ENCODE data around the gene HERC5.

Gene HERC5

DNA sequence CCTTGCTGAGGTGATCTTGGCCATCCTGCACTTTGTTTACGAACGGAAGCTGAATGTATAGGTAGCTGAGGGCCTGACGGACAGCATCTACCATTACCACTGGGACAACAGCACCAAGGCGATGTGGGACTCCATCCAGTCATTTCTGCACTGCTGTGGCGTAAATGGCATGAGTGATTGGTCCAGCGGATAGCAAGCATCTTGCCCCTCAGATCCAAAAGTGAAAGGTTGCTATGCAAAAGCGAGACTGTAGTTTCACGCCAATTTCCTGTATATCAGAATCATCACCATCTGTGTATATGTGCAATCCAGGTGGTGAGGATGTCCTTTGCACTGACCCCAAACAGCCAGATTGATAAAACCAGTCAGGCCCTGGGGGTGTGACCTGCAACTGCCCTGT, 70.9 kb downstream of the HERC5 start:
- TF ChIP-seq, protein P1, sequence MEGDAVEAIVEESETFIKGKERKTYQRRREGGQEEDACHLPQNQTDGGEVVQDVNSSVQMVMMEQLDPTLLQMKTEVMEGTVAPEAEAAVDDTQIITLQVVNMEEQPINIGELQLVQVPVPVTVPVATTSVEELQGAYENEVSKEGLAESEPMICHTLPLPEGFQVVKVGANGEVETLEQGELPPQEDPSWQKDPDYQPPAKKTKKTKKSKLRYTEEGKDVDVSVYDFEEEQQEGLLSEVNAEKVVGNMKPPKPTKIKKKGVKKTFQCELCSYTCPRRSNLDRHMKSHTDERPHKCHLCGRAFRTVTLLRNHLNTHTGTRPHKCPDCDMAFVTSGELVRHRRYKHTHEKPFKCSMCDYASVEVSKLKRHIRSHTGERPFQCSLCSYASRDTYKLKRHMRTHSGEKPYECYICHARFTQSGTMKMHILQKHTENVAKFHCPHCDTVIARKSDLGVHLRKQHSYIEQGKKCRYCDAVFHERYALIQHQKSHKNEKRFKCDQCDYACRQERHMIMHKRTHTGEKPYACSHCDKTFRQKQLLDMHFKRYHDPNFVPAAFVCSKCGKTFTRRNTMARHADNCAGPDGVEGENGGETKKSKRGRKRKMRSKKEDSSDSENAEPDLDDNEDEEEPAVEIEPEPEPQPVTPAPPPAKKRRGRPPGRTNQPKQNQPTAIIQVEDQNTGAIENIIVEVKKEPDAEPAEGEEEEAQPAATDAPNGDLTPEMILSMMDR (IDR thresholded peaks at IDR 0.05; ENCODE audit: low read depth, low read length): no peak
- H3K4me3 ChIP-seq (replicated peaks in 1 of 2; ENCODE audit: low read depth in 2 of 2, low read length in 2 of 2): no peak overlapping the region
- DNase-seq (ENCODE audit: low read depth in 2 of 2): no peak

DNA sequence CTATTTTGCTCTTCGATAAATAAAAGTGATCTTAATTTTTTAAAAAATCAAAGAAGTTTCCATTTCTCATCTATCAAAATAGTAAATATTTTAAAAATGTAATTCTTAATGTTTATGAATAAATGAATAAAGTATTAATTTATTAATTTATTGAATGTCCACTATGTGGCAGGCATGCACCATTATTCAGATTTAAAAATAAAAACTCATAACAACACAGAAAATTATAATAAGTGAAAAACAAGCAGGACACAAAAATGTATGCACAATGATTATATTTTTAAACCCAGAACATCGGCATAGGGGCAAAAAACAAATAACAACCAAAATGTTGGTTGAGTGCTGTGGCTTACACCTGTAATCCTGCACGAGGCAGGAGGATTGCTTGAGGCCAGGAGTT, 71.9 kb downstream of the HERC5 start:
- DNase-seq (ENCODE audit: low read depth in 2 of 2): peak; percentile 20 to 46
- H3K4me3 ChIP-seq (replicated peaks in 1 of 2; ENCODE audit: low read depth in 2 of 2, low read length in 2 of 2): no peak overlapping the region
- TF ChIP-seq, protein P1 (IDR thresholded peaks at IDR 0.05; ENCODE audit: low read depth, low read length): peak; percentile 3

DNA sequence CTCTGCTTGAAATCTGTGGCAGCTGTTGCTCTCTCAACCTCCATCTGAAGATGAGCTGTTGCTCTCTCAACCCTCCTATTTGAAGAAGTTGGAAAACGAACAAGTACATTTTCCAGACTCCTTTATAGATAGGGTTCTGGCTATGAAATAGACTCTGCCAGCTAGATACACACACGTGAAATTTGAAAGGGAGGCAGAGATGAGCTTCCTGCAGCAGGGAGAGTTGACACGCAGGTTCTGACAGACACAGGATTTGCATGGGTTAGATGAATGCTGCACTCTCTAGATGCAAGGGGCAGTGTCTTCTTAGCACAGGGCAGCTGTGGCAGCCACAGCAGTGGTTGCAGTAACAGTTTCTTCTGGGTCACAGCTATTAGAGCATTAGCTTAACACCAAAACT, 74.6 kb downstream of the HERC5 start:
- TF ChIP-seq, protein P1 (IDR thresholded peaks at IDR 0.05; ENCODE audit: low read depth, low read length): no peak
- no peak for DNase-seq (ENCODE audit: low read depth in 2 of 2)
- no peak overlapping the region for H3K4me3 ChIP-seq (replicated peaks in 1 of 2; ENCODE audit: low read depth in 2 of 2, low read length in 2 of 2)

DNA sequence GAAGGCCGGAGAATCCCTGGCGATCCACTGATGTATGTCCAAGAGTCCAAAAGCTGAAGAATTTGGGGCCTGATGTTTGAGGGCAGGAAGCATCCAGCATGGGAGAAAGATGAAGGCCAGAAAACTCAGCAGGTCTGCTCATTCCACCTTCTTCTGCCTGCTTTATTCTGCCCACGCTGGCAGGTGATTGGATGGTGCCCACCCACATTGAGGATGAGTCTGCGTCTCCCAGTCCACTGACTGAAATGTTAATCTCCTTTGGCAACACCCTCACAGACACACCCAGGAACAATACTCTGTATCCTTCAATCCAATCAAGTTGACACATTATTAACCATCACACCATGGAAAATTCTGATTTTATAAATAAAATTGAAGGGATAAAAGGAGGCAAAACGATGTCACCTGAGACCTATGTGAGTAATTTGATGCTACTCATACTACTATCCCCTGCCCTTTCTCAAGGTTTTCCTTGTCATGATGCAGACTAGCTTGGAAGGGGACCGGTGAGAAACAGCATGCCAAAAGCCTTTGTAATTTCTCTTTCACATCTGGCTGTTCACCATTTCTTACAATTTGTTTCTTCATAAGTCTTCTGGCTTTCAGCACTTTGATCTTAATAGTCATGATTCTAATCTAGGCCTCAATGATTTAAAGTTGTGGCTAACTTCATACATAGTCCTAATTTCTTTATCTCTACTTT, 76.3 kb downstream of the HERC5 start:
- TF ChIP-seq, protein P1 (IDR thresholded peaks at IDR 0.05; ENCODE audit: low read depth, low read length): no peak
- H3K4me3 ChIP-seq (replicated peaks in 1 of 2; ENCODE audit: low read depth in 2 of 2, low read length in 2 of 2): no peak overlapping the region
- DNase-seq (ENCODE audit: low read depth in 2 of 2): peak; percentile 8 to 79

DNA sequence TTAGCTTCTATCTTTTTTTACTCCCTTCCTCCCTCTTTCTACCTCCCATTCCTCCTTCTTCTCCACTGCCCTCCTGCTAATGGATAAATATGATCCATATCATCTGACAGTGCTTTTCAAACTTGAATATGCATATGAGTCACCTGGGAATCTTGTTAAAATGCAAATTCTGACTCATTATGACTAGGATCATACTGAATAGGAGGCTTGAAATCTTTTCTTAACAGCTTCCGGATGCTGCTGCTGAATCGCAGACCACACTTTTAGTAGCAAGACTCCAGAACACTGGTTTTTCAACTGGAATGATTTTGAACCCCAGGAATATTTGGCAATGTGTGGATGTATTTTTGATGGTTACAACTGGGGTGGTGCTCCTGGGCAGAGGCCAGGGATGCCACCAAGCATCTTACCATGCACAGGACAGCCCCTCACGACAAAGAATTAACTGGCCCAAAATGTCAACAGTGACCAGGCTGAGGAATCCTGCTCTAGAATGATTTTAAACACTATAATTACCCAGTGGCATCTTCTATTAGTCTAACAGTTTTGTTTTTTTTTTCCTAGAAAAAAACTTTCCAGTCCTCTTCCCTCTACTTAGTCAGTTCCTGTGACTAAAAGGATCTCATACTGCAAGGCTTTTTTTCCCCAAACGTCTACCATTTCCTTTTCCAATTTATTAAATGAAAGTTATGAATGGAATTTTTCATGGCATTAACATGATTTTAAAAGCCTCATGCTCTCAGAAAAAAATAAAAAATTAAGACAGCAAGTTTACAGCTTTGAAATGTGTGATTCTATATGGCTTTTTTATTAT, 77.2 kb downstream of the HERC5 start:
- DNase-seq (ENCODE audit: low read depth in 2 of 2): peak; percentile 47 to 94
- TF ChIP-seq, protein P1 (IDR thresholded peaks at IDR 0.05; ENCODE audit: low read depth, low read length): no peak
- no peak overlapping the region for H3K4me3 ChIP-seq (replicated peaks in 1 of 2; ENCODE audit: low read depth in 2 of 2, low read length in 2 of 2)

DNA sequence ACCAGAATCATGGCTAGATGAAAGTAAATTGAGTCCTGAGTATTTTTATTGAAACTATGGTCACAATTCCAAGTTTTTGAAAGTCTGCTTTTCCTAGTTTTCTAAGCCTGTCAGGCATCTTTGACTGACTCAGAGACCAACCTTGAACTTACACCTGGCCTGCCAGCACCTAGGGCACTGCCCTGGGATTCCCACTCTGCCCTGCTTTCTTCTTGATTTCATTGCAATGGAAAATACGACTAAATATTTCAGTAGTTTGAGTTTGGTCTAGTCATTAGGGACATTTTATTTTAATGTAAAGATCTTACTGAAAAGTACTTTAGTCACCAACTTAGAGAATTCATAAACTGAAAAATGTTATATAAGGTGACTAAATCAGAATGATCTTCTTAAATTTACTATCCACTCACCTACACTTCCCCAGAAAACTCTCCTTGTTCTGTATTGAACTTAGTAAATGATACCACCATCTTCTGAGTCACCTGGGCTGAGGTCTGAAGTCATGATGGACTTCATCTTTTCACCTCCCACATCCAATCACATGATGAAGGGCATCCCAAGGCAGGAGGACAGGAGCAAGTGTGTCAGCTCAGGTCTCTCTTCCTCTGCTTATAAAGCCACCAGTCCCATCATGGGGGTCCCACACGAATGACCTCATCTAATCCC, 78.3 kb downstream of the HERC5 start:
- H3K4me3 ChIP-seq (replicated peaks in 1 of 2; ENCODE audit: low read depth in 2 of 2, low read length in 2 of 2): no peak overlapping the region
- TF ChIP-seq, protein P1 (IDR thresholded peaks at IDR 0.05; ENCODE audit: low read depth, low read length): no peak
- no peak for DNase-seq (ENCODE audit: low read depth in 2 of 2)

Data from cardiac fibroblast (primary cell).